HEK293T (cell line): ENCODE data around the gene CLASP1.

ENCODE experiments used
- BHLHE40 ChIP-seq: fragments of 450-650 bp; IDR thresholded peaks from 2 replicates; pipeline ENCODE4 v1.6.1; 2016; ENCODE audit warnings: mild to moderate bottlenecking, moderate library complexity, borderline replicate concordance
- FOXA1 ChIP-seq: fragments of 450-650 bp; IDR thresholded peaks from 2 replicates; pipeline ENCODE4 v1.6.1; 2016; ENCODE audit warnings: mild to moderate bottlenecking
- FOXK2 ChIP-seq: fragments of 450-650 bp; IDR thresholded peaks from 2 replicates; pipeline ENCODE4 v1.6.1; 2016; ENCODE audit warnings: mild to moderate bottlenecking
- FOXM1 ChIP-seq: fragments of 450-650 bp; IDR thresholded peaks from 2 replicates; pipeline ENCODE4 v1.6.1; 2017; ENCODE audit warnings: mild to moderate bottlenecking, borderline replicate concordance
- L3MBTL2 ChIP-seq: fragments of 450-650 bp; conservative IDR thresholded peaks from 2 replicates; pipeline ENCODE4 v1.6.1; 2016; ENCODE audit warnings: mild to moderate bottlenecking
- NFRKB ChIP-seq: fragments of 450-650 bp; IDR thresholded peaks from 2 replicates; pipeline ENCODE4 v1.6.1; 2016; ENCODE audit warnings: mild to moderate bottlenecking, moderate library complexity
- SP1 ChIP-seq: fragments of 450-650 bp; IDR thresholded peaks from 2 replicates; pipeline ENCODE4 v1.6.1; 2017
- SUZ12 ChIP-seq: fragments of 450-650 bp; IDR thresholded peaks from 2 replicates; pipeline ENCODE4 v1.6.1; 2016; ENCODE audit warnings: mild to moderate bottlenecking
- TF ChIP-seq, protein P1 (sequence below): fragments of 450-650 bp; IDR thresholded peaks from 2 replicates; pipeline ENCODE4 v1.6.1; 2016

- TF ChIP-seq SUZ12 (no peak), BHLHE40 (no peak), FOXA1 (no peak), FOXK2 (no peak), L3MBTL2 (no peak), FOXM1 (no peak), SP1 (no peak), NFRKB (no peak)
- TF ChIP-seq, protein P1, sequence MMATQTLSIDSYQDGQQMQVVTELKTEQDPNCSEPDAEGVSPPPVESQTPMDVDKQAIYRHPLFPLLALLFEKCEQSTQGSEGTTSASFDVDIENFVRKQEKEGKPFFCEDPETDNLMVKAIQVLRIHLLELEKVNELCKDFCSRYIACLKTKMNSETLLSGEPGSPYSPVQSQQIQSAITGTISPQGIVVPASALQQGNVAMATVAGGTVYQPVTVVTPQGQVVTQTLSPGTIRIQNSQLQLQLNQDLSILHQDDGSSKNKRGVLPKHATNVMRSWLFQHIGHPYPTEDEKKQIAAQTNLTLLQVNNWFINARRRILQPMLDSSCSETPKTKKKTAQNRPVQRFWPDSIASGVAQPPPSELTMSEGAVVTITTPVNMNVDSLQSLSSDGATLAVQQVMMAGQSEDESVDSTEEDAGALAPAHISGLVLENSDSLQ = no peak
These were observed 135.5 kb downstream of the CLASP1 start for GRCh38 chr2:121513597-121514333.
